OCI-LY7 (cell line): ENCODE data around the gene FAM174C.

Experiments
- EZH2phosphoT487 ChIP-seq: fragments of 200-600 bp; sonication (generic); IDR thresholded peaks from 2 replicates; pipeline ENCODE4 v1.6.1; 2018; ENCODE audit warnings: low read depth, borderline replicate concordance, mild to moderate bottlenecking, mixed run types, antibody characterized with exemption, low read length, moderate library complexity, mixed read lengths
- TF ChIP-seq, protein P1 (sequence below): fragments of 200-600 bp; sonication (generic); conservative IDR thresholded peaks from 2 replicates; pipeline ENCODE4 v1.5.1; 2014; ENCODE audit warnings: mild to moderate bottlenecking, antibody characterized with exemption, low read length, moderate library complexity, mixed read lengths

DNA sequence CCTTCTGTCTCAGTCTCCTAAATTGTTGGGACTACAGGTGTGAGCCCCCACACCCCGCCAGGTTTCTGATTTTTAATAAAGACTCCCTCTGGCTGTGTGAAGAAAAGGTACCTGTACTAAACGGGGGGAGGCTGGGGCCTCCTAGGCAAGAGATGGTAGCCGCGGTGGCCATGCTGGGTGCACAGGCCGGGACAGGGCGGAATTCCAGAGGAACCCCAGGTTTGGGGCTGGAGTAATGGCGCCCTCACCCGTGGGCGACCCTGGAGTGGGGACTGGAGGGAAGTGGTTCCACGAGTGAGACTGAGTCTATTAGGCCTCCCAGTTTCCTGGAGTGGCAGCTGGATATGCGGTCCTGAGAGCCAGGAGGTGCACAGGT is 35.9 kb upstream of the FAM174C start:
- TF ChIP-seq, protein P1, sequence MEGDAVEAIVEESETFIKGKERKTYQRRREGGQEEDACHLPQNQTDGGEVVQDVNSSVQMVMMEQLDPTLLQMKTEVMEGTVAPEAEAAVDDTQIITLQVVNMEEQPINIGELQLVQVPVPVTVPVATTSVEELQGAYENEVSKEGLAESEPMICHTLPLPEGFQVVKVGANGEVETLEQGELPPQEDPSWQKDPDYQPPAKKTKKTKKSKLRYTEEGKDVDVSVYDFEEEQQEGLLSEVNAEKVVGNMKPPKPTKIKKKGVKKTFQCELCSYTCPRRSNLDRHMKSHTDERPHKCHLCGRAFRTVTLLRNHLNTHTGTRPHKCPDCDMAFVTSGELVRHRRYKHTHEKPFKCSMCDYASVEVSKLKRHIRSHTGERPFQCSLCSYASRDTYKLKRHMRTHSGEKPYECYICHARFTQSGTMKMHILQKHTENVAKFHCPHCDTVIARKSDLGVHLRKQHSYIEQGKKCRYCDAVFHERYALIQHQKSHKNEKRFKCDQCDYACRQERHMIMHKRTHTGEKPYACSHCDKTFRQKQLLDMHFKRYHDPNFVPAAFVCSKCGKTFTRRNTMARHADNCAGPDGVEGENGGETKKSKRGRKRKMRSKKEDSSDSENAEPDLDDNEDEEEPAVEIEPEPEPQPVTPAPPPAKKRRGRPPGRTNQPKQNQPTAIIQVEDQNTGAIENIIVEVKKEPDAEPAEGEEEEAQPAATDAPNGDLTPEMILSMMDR, result no peak
- no peak for TF ChIP-seq EZH2phosphoT487
